Ramos (cell line): Measurements from ENCODE around the gene EIF6.
"Not testable (repeated sequence)": the region's sequence is repeated elsewhere in the genome, so short reads cannot be mapped to it uniquely, and the experiment has no call there.

Source experiments
- in situ Hi-C: fragments of 300-500 bp; cut with MboI; formaldehyde crosslinking; loops from one replicate; pipeline ENCODE4 v1.14.3; 2022; ENCODE audit warnings: low sequenced_read_pairs; ENCODE audit not compliant: unreplicated experiment

The EIF6 gene

DNA sequence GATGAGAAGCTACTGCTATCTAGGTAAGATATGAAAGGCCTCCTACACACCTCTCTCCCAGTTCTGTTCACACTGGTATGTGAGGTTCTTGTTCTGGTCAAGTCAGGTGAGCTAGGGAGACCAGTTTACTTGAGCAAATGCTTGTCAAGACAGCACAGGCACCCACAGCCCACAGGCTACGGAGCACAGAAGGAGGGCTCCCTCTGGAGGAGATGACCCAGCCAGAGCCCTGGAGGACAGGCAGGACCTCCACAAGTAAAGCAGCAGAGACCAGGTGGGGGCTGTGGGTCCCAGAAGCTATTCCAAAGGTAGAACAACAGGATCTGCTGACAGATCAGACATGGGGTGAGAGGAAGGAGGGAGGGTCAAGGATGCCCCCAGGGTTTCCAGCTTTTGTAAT is 19.8 kb downstream of the EIF6 start:
- in situ Hi-C loops = no loop called here

DNA sequence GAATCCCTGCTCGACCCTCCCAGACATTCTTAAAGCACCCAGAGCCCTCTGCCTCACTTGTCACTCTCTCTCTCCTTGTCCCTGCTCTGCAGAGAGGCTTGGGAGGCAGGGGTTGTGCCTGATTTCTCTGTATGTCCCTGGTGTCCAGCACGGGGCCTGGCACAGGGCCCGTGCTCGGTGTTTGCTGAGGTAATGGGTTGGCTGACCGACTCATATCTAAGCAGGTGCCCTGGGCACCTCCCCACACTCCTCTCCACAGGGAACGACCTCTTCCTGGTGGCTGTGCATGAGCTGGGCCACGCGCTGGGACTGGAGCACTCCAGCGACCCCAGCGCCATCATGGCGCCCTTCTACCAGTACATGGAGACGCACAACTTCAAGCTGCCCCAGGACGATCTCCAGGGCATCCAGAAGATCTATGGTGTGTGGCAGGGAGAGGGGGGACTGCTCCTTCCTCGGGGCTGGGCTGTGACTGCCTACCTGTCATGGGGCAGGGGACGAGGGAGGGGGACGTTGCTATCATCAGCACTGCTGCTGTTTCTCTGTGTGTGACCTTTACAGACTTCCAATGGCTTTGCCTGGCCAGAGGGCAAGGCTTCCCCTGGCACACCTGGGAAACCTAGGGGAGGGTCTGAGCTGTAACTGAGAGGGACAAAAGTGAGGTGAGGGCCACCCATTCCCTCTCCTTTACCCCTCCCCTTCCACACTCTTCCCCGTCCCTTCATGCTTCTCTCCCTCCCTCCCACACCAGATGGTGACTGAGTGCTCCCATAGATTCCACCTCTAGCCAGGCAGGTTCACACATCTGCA is 20.8 kb downstream of the EIF6 start:
- in situ Hi-C loops = no loop called here

DNA sequence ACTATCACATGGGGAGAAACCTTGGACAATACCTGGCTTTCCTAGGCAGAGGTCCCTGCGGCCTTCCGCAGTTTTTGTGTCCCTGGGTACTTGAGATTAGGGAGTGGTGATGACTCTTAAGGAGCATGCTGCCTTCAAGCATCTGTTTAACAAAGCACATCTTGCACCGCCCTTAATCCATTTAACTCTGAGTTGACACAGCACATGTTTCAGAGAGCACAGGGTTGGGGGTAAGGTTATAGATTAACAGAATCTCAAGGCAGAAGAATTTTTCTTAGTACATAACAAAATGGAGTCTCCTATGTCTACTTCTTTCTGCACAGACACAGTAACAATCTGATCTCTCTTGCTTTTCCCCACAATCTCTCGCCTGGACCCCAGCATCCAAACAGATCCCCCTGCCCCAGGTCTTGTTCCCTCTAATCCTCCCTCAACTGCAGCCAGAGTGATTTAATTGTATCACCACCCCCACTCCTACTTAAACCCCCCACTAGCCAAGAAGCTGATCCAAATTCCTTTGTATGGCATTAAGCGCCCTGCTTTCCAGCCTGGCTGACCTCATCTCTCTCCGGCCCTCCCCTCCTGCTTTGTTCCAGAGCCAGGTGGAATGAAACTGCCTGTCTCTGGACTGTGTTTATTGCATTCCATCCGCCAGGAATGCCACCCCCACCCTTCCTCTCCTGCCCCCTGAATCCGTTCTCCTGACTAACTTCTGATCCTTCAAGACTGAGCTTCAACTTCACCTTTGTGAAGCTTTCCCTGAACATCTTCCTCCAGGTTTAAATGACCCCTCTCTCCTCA is 21.6 kb downstream of the EIF6 start:
- in situ Hi-C loops = not testable (repeated sequence)

DNA sequence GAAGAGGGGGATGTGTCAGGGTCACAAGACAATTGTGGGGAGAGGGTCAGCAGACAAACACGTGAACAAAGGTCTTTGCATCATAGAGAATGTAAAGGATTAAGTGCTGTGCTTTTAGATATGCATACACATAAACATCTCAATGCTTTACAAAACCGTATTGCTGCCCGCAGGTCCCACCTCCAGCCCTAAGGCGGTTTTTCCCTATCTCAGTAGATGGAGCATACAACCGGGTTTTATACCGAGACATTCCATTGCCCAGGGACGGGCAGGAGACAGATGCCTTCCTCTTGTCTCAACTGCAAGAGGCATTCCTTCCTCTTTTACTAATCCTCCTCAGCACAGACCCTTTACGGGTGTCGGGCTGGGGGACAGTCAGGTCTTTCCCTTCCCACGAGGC is 22.3 kb downstream of the EIF6 start:
- in situ Hi-C loops = not testable (repeated sequence)

DNA sequence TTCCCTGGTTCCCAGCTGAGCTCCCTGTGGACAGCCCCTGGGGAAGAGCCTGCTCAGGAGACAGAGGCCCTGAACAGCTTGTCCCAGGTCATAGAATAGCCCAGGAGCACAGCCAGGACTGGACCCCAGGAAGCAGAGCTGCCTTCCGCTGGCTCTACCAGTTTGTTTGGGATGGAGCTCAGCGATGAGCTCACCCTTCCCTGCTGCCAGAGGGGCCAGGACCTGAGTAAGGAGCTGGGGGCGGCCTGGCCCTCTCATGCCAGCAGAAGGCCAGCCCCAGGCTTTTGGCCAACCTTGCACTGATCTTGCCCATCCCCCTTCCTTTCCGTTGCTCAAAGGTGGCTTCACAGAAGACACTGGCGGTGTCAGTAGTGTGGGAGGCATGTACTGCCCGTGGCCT is 24.1 kb downstream of the EIF6 start:
- in situ Hi-C loops = no loop called here

DNA sequence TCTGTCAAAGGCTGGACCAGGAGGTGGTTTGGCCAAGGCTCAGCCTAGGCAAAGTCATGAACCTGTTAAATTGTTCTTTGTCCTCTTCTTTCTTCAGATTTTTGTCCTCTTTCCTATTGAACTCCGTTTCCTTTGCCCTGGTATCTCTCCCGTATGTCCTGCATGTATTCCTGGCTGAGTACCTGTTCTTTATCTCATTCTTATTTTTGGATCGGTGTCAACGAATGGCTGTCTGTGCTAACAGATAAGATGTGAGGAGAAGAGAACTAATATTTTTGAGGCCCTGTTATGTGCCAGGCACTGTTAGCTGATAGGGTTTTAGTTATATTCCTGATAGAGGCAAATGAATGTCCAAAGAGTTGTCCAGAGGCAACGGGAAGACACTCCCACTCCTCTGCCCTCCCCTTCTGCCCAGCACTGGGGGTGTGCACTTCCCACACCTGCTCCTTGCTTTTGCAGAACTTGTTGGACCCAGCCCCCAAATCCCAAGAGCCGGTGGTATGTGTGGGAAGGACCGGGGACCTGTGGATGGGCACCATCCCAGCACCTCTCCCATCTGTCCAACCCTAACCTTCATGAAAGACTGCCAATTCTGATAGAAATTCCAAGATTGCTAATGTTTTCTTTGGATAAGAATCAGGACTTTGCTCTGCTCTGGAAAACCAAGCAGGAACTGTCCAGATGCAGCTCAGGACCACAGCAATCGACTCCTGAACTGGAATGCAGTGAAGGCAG is 27.2 kb downstream of the EIF6 start:
- in situ Hi-C loops = no loop called here

DNA sequence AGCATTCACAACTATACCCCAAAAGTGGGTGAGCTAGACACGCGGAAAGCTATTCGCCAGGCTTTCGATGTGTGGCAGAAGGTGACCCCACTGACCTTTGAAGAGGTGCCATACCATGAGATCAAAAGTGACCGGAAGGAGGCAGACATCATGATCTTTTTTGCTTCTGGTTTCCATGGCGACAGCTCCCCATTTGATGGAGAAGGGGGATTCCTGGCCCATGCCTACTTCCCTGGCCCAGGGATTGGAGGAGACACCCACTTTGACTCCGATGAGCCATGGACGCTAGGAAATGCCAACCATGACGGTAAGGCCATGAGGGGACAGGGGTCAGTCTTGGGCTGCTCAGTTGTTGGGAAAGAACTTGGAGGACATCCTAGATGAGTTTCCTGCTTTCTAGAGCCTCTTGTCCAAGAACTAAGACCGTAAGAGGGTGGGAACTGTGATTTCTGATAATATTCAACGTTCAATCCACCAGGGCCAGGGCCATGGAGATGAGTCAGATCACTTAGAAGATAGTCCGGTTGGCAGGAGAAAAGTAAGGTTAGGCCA is 30.0 kb downstream of the EIF6 start:
- in situ Hi-C loops = no loop called here

DNA sequence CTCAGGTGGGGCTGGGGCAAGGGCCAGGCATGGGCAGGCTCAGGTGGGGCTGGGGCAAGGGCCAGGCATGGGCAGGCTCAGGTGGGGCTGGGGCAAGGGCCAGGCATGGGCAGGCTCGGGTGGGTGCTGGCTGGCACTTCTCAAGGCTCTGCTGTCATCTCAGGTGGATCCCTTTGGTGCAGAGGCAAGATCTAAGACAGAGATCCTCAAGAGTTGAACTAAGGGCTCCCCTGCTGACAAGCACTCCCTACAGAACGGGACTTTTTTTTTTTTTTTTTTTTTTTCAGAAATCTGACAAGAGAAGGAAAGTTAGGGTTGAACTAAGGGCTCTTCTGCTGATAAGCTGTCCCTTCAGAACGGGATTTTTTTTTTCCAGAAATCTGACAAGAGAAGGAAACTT is 31.6 kb downstream of the EIF6 start:
- in situ Hi-C loops = no loop called here

DNA sequence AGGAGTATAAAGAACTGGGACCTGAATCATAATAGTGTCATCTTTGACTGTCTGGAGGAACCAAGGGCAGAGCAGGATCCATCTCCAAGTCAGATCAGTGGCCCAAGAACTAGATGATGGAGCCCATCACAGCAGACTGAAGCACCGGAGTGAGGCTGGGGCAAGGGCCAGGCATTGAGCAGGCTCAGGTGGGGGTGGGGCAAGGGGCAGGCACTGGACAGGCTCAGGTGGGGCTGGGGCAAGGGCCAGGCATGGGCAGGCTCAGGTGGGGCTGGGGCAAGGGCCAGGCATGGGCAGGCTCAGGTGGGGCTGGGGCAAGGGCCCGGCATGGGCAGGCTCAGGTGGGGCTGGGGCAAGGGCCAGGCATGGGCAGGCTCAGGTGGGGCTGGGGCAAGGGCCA is 32.0 kb downstream of the EIF6 start:
- in situ Hi-C loops = not testable (repeated sequence)

DNA sequence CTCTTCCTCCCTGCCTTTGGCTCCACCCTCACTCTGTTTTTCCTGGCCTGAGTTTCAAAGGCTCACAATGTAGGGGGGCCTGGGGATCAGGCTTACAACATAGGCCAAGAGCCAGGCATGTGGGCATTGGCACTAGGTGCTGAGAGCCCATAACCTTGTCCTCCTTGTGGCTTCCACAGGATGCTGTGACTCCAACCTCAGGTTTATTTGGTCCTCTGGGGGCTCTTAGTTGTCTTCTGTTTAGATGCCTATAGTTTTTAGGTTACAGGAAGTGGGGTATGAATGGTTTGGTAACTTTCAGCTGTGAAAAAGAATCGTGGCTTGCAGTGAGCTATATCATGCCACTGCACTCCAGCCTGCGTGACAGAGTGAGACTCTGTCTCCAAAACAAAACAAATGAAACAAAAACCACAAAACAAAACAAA is 32.5 kb downstream of the EIF6 start:
- in situ Hi-C loops = no loop called here

DNA sequence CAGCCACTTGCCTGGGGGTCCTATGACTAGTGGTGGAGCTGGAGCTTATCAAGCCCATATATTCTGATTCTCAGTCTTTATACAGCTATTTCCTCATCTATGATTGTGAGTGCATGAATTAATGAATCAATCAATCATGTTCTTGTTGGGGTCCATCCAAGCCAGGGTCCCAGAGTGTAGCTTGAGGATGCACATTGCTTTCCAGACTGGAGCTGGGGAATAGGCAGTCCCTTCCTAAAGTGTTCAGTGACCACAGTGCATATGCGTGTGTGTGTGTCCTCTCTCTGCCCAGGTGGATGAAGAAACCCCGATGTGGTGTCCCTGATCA is 33.0 kb downstream of the EIF6 start:
- in situ Hi-C loops = no loop called here

DNA sequence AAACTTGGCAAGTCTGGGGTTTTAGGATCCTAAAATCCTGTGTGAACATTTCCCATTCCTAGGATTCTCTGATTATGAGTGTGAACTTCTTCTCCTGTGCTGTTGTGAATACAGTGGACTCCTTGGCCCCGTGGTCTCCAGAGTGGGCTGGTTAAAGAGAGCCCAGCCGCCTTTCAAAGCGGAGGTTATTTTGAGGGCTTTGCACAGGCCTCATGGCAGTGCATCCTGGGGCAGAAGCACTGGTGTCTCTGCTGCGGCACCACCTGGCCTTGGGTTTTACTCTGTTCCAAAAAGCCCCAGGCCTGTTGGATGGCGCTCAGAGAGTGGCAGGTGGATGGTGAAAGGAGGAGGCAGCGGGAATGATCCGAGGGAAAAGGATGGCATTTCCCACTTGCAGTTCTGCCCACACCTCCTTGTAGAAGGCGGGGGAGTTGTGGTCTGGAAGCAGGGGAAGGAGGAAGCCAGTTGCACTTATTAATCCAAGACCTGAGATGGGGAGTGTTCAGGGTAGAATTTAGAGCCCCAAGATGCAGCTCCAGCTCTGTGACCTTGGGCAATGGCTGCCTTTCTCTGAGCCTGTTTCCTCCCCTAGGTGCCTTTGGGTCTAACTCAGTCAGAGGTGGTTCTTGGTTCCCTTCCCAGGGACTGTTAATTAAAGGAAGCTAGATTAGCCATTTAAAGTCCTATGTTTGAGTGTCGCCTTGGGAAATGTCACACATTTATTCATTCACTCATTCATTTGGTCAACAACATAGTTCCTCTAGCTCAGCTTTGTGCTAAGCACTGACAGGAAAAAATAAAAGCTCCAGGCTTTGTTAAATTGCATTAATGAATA is 35.7 kb downstream of the EIF6 start:
- in situ Hi-C loops = no loop called here

DNA sequence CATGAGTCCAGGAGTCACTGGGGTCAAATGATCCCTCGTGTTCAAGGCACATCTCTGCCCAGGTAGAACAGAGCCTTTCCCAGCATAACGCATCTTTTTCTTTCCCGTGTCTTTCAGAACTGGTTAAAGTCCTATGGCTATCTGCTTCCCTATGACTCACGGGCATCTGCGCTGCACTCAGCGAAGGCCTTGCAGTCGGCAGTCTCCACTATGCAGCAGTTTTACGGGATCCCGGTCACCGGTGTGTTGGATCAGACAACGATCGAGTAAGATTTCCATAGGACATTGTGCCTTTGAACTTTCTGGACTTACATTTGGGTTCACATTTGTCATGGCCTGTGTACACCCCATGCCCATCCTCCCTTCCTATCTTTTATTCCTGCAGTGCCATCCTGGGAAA is 37.8 kb downstream of the EIF6 start:
- in situ Hi-C loops = no loop called here

DNA sequence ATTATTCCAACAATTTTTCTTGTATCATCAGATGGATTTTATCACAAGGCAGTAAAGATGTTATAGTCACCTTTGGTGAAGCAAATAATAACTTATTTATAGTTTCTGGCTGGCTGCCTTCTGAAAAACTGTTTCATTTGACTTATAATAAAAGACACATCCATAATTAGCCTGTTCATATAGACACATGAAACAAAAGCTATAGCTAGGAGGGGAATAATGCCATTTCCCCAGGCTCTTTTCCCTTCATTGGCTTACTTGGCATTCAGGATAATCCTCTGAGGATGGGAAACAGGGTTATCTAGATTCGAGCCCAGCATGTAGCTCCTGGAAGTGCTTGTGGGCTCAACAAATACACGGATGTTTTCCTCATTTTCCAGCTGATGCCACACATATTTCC is 40.6 kb downstream of the EIF6 start:
- in situ Hi-C loops = no loop called here

DNA sequence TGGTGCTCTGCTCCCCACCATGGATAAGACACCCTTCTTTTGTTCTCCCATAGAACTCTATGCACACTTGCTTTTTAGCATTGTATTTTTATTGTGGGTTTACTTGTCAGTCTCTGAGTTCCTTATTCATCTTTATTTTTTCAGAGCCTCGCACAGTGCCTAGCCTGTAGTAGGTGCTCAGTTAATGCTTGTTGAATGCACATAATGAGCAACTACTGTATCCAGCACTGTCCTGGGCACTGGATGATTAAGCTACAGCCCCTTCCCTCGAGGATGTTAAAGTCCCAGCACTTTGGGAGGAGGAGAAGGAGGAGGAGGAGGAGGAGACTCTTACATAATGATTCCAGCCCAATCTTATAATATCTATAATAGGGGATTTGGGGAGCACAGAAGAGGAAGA is 41.3 kb downstream of the EIF6 start:
- in situ Hi-C loops = no loop called here

DNA sequence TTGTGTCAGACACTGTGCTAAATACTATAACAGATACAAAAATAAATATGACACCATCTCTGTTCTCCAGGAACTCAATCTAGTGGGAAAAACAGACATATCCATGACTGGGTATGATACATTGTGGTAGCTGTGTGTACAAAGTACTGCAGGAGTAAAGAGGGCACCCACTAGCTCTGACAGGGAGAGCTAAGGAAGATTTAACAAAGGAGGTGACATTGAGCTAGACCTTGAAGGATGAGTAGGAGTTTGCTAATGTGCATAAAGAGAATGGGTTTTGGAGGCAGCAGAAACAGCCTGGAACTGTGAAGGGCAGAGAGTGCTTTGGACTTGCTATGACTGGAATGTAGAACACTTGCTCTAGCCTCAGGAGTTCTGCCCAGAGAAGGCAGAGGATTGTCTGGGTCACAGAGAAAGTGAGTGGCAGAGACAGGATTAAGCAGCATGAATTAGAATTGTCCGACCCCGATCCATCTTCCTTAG is 43.7 kb downstream of the EIF6 start:
- in situ Hi-C loops = no loop called here

DNA sequence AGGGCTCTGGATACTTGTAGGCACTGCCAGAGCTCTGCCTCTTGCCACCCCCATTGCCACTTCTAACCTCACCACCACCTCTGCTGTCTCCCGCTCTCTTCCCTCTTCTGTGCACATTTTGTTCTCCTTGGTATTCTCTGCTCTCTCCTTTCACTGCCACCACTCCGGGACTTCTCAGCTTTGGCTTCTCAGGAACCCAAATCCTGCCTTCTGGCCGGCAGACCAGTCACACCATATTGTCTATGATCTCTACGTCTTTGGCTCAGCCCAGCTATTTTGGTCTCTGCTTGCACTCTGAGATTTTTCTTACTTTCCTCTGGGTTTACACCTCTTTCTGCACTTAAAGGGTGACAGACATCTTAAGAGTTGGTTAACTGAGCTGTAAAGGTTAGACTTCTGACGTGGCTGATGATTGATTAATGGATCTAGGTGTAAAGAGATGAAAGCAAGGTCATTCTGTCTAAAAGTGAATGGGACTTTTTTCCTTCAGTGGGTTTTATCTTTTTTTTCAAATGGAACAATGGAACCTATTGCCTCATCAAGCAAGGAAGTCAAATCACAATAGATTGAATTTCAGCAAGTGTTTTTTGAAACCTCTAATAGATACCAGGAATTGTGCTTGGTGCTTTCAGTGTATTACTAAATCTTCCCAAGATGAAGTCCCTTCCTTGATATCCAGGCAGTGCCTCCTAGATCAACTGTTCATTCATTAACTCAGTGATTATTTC is 44.3 kb downstream of the EIF6 start:
- in situ Hi-C loops = no loop called here

DNA sequence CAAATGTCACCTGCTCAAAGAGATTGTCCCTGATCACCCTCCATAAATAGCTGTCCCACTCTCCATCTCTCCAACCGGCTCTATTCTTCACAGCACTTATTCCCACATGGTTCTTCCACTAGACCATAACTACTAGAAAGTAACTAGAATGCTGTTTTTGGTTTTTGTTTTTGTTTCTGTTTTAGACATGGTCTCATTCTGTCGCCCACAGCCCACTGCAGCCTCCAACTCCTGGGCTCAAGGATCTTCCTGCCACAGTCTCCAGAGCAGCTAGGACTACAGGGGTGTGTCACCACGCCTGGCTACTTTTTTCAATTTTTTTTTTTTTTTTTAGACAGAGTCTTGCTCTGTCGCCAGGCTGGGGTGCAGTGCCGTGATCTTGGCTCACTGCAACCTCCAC is 45.8 kb downstream of the EIF6 start:
- in situ Hi-C loops = no loop called here

DNA sequence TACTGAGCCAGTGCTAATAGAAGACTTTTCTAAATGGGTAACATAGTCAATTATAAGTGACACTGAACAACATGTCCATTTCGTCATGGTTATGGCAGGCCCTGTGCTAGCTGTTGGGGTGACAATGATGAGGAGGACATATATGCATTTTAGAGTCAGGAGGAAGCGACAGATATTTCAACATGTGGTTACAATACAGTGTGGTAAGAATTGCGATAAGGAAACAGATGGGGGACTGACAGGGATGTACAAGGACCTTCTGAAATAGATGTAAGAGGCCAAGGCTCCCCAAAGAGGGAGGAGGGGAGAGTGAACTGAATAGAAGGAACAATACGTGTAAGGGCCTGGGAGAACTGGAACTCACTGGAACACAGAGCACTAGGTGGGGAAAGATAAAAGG is 46.4 kb downstream of the EIF6 start:
- in situ Hi-C loops = no loop called here
